Activated CD4-positive, CD25-positive, alpha-beta regulatory T cell treated with anti-CD3 and anti-CD28 coated beads, Interleukin-2, amount 50 U/mL, for 24 hours (primary cell): ENCODE results near the gene SYNGR1.

ENCODE experiments used
- ATAC-seq, 2 donors: fragments of 150-1000 bp; cut with Tn5 transposase; one replicate each; pipeline ENCODE4 v1.10.0; 2021; ENCODE audit warnings: mild to moderate bottlenecking in 1 of 2, moderate library complexity in 1 of 2

The SYNGR1 gene

DNA sequence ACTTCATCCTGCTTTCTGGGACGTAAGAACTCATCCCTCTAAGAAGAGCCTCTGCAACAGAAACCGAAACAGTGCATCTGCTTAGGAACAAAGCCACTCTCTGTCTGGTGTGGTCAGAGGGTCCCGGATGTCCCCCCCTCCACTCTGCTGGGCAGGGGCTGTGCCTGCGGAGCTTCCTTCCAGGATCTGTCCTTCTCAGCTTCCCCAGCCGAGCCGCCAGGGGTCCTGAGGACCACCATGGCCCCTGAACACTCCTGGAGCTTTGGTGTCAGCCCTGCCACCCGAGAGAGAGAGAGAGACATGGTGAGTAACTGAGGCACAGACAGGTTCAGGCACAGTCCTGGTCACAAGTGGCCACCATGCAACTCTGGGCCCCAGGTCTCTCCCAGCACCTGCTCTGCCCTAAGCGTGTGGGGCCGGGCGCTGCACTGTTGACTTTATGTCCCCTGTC, 82.6 kb downstream of the SYNGR1 start:
- ATAC-seq, result no peak

DNA sequence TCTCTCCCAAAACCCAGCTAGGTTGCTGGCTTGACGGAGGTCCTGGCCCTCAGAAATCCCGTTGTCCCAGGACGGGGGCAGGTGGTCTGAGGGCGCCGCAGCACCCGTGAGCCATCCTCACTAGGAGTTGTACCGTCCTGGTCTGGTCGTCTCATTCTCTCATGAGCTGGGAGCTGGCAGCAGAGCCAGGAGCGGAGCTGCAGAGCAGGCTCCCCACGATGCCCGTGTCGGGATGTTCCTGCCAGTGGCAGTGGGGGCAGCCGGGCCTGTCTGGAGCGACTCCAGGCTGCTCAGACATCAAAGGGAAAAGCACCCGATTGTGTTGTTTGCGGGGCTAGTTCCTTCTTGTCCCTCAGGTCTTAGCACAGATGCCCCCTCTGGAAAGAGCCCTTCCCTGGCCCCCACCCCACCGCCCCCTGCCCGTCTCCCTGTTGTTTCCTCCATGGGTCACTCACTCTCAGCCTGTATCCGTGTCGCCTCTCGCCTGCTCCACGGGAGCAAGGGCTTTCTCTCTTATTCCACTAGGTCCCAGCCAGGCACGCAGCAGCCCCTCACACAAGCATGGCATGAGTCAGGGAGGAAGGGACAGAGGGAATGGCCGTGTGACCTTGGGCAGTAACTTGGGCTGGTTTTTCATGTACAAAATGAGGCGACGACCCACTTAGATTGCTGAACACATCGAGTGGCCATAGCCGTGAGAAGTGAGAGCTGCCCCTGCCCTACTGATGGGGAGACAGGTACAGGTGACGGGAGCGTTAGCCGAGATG, 83.9 kb downstream of the SYNGR1 start:
- ATAC-seq, result no peak

GRCh38 chr22:39434243-39434653, 84.5 kb downstream of the SYNGR1 start:
- ATAC-seq, result no peak

DNA sequence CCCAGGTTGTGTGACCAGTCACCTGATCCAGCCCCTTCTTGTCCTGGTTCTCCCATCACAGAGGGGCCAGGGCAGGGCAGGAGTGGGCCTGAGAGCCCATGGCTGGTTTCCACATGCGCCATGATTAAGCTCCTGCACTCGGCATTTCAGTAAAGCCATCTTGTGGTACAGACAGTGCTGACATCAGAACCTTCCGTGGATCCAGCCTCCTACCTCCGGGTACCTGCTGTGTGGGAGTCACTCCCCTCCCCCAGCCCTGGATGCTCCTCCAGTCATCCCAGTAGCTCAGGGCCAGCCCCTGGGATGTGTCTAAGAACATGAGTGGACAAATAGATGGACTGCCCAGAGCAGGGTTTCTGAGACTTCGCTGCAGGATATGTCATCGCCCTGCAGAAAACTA, 84.9 kb downstream of the SYNGR1 start:
- ATAC-seq, result no peak
